ENCODE data around the gene ETV3. TPM values are rescaled to one million over a fixed set of nuclear protein-coding genes. Genes with fewer than 3 reads are reported as not detected.

Gene ETV3
- total RNA-seq, 1 experiment from 2014 or later: 21.2 TPM

DNA sequence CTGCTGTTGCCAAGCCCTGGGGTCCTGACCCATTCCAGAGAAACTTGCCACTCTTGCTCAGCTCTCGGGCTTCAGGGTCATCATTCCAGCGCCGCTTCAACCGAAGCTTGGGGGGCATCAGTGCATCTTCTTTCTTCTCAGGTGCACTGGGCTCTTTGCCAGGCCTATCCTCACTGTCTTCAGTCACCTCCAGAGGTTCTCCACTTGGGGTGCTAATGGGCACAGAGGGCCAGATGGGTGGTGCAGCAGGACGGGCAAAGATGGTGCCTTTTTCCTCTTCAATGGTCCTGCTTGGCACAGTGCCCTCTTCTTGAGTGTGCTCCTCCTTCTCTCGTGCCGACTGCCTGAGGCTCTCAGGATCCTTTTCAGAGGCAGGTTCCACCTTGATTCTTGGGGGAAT lies 13.3 kb downstream of the ETV3 start:
- CTCF ChIA-PET: no interaction called here
- H3K9ac ChIP-seq (ENCODE audit: low read length): no peak overlapping the region
- H4K20me1 ChIP-seq (ENCODE audit: insufficient read depth): no peaks in the 10 kb centered on the region; the same call in 1 of the 2 replicates
- no peaks in the 10 kb centered on the region for H3K27me3 ChIP-seq (ENCODE audit: insufficient read depth, low read length)
- no TSS peak for BruUV-seq (replicated peaks)
- DNase-seq (ENCODE audit: low read depth, low spot score): no peak
- no peaks in the 10 kb centered on the region for H3K4me1 ChIP-seq (ENCODE audit: control insufficient read depth in 1 of 2, insufficient read depth in 2 of 2, low read length in 2 of 2)
- H3K9me2 ChIP-seq (ENCODE audit: insufficient read depth): no peaks in the 10 kb centered on the region
- POLR2A ChIA-PET: no interaction called here
- no peaks in the 10 kb centered on the region; the same call in 1 of the 2 replicates for H3K79me2 ChIP-seq (ENCODE audit: insufficient read depth, low read length)
- H3K9me3 ChIP-seq (ENCODE audit: control insufficient read depth in 1 of 2, insufficient read depth in 1 of 2, low read depth in 1 of 2, low read length in 2 of 2): no peaks in the 10 kb centered on the region
- TF ChIP-seq, protein P1, sequence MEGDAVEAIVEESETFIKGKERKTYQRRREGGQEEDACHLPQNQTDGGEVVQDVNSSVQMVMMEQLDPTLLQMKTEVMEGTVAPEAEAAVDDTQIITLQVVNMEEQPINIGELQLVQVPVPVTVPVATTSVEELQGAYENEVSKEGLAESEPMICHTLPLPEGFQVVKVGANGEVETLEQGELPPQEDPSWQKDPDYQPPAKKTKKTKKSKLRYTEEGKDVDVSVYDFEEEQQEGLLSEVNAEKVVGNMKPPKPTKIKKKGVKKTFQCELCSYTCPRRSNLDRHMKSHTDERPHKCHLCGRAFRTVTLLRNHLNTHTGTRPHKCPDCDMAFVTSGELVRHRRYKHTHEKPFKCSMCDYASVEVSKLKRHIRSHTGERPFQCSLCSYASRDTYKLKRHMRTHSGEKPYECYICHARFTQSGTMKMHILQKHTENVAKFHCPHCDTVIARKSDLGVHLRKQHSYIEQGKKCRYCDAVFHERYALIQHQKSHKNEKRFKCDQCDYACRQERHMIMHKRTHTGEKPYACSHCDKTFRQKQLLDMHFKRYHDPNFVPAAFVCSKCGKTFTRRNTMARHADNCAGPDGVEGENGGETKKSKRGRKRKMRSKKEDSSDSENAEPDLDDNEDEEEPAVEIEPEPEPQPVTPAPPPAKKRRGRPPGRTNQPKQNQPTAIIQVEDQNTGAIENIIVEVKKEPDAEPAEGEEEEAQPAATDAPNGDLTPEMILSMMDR (IDR thresholded peaks at IDR 0.05 in 2 of 3, conservative IDR thresholded peaks at IDR 0.05 in 1 of 3; ENCODE audit: borderline replicate concordance in 1 of 3, insufficient read depth in 1 of 3, low read depth in 2 of 3, low read length in 2 of 3): peak in 2 of 3 experiments; percentile 24 to 35; a peak in 3 of 6 replicates
- TF ChIP-seq ZNF274 (IDR thresholded peaks at IDR 0.05; ENCODE audit: low read depth, low read length): no peak
- no peak overlapping the region for H3K4me3 ChIP-seq (replicated peaks in 1 of 2; ENCODE audit: low read depth in 1 of 2, low read length in 2 of 2)
- H3K27ac ChIP-seq (ENCODE audit: low read depth, low read length): no peak overlapping the region
- intact Hi-C loops (cut with micrococcal nuclease): no loop called here
- RAD21 ChIA-PET (ENCODE audit: low non-redundant PET in 1 of 2, low total read pairs in 2 of 2, uncharacterized antibody in 2 of 2, unreplicated experiment in 2 of 2): no interaction called here
- no peak overlapping the region for H2AFZ ChIP-seq (ENCODE audit: low read depth, low read length, poor library complexity, severe bottlenecking)
- no peak overlapping the region for H3K4me2 ChIP-seq (ENCODE audit: low read length)
- ATAC-seq: peak; percentile 50; the same call in 1 of the 2 replicates
- H3K36me3 ChIP-seq (ENCODE audit: control insufficient read depth in 1 of 2, insufficient read depth in 2 of 2, low read length in 2 of 2): peaks cover 28 to 32% of the 10 kb centered on the region in 2 experiments; a peak in 3 of 4 replicates

DNA sequence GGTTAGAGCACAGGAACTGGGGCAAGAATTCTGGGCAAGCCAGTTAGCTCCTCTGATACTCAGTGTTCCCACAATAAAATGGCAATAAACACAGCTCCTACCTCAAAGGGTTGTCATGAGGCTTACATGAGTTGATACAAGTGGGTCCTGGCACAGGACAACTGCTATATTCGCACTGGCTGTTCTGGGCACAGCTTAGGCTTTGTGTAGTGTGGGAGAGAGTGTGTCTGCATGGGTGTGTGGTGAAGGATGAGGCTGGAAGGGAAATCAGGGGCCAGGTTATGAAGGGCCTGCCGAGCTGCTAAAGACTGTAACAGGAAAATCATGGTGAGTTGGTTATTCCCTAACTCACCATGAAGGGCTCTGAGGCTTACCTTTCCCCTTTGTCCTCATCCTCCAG lies 18.7 kb downstream of the ETV3 start:
- DNase-seq (ENCODE audit: low read depth, low spot score) (no peak), ATAC-seq (no peak)
- BruUV-seq (replicated peaks): no TSS peak
- peaks cover 6 to 10% of the 10 kb centered on the region in 2 experiments; a peak in 1 of 4 replicates for H3K36me3 ChIP-seq (ENCODE audit: control insufficient read depth in 1 of 2, insufficient read depth in 2 of 2, low read length in 2 of 2)
- RAD21 ChIA-PET (ENCODE audit: low non-redundant PET in 1 of 2, low total read pairs in 2 of 2, uncharacterized antibody in 2 of 2, unreplicated experiment in 2 of 2): no interaction called here
- POLR2A ChIA-PET: no interaction called here
- intact Hi-C loops (cut with micrococcal nuclease): no loop called here
- no peak overlapping the region for H3K4me2 ChIP-seq (ENCODE audit: low read length)
- no peak overlapping the region for H2AFZ ChIP-seq (ENCODE audit: low read depth, low read length, poor library complexity, severe bottlenecking)
- H3K4me3 ChIP-seq (replicated peaks in 1 of 2; ENCODE audit: low read depth in 1 of 2, low read length in 2 of 2): no peak overlapping the region
- CTCF ChIA-PET: no interaction called here
- H3K9ac ChIP-seq (ENCODE audit: low read length): no peak overlapping the region
- no peaks in the 10 kb centered on the region for H3K4me1 ChIP-seq (ENCODE audit: control insufficient read depth in 1 of 2, insufficient read depth in 2 of 2, low read length in 2 of 2)
- H3K9me2 ChIP-seq (ENCODE audit: insufficient read depth): no peaks in the 10 kb centered on the region
- no peaks in the 10 kb centered on the region; the same call in 1 of the 2 replicates for H4K20me1 ChIP-seq (ENCODE audit: insufficient read depth)
- no peaks in the 10 kb centered on the region; the same call in 1 of the 2 replicates for H3K79me2 ChIP-seq (ENCODE audit: insufficient read depth, low read length)
- no peaks in the 10 kb centered on the region for H3K9me3 ChIP-seq (ENCODE audit: control insufficient read depth in 1 of 2, insufficient read depth in 1 of 2, low read depth in 1 of 2, low read length in 2 of 2)
- H3K27ac ChIP-seq (ENCODE audit: low read depth, low read length): no peak overlapping the region
- H3K27me3 ChIP-seq (ENCODE audit: insufficient read depth, low read length): peaks cover 2% of the 10 kb centered on the region; the same call in 1 of the 2 replicates
- no peak for TF ChIP-seq TCF7L2 (IDR thresholded peaks at IDR 0.05; ENCODE audit: borderline replicate concordance, extremely low read depth, insufficient read depth, insufficient read length)
- TF ChIP-seq SRF (IDR thresholded peaks at IDR 0.05; ENCODE audit: low read depth): no peak
- no peak for TF ChIP-seq ELF1 (IDR thresholded peaks at IDR 0.05; ENCODE audit: borderline replicate concordance, low read depth)
- no peak for TF ChIP-seq ZFX (IDR thresholded peaks at IDR 0.05)
- no peak for TF ChIP-seq YY1 (IDR thresholded peaks at IDR 0.05; ENCODE audit: extremely low read depth, insufficient replicate concordance, low read depth, low read length)
- TF ChIP-seq EZH2 (IDR thresholded peaks at IDR 0.05): no peak
- TF ChIP-seq, protein P2, sequence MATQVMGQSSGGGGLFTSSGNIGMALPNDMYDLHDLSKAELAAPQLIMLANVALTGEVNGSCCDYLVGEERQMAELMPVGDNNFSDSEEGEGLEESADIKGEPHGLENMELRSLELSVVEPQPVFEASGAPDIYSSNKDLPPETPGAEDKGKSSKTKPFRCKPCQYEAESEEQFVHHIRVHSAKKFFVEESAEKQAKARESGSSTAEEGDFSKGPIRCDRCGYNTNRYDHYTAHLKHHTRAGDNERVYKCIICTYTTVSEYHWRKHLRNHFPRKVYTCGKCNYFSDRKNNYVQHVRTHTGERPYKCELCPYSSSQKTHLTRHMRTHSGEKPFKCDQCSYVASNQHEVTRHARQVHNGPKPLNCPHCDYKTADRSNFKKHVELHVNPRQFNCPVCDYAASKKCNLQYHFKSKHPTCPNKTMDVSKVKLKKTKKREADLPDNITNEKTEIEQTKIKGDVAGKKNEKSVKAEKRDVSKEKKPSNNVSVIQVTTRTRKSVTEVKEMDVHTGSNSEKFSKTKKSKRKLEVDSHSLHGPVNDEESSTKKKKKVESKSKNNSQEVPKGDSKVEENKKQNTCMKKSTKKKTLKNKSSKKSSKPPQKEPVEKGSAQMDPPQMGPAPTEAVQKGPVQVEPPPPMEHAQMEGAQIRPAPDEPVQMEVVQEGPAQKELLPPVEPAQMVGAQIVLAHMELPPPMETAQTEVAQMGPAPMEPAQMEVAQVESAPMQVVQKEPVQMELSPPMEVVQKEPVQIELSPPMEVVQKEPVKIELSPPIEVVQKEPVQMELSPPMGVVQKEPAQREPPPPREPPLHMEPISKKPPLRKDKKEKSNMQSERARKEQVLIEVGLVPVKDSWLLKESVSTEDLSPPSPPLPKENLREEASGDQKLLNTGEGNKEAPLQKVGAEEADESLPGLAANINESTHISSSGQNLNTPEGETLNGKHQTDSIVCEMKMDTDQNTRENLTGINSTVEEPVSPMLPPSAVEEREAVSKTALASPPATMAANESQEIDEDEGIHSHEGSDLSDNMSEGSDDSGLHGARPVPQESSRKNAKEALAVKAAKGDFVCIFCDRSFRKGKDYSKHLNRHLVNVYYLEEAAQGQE (IDR thresholded peaks at IDR 0.05; ENCODE audit: low read depth): no peak
- TF ChIP-seq POLR2AphosphoS5 (IDR thresholded peaks at IDR 0.05; ENCODE audit: low read depth, low read length): no peak
- no peak for TF ChIP-seq EGR1 (IDR thresholded peaks at IDR 0.05; ENCODE audit: low read depth)
- no peak for TF ChIP-seq EZH2phosphoT487 (IDR thresholded peaks at IDR 0.05; ENCODE audit: borderline replicate concordance)
- no peak for TF ChIP-seq SIN3A (IDR thresholded peaks at IDR 0.05; ENCODE audit: low read depth)
- TF ChIP-seq FOSL1 (IDR thresholded peaks at IDR 0.05; ENCODE audit: low read depth): no peak
- no peak for TF ChIP-seq SP1 (IDR thresholded peaks at IDR 0.05; ENCODE audit: low read depth)
- no peak for TF ChIP-seq ZNF274 (IDR thresholded peaks at IDR 0.05; ENCODE audit: low read depth, low read length)
- no peak for TF ChIP-seq CBX3 (IDR thresholded peaks at IDR 0.05; ENCODE audit: low read depth)
